ENCODE results near the gene ADAMTSL5.

DNA sequence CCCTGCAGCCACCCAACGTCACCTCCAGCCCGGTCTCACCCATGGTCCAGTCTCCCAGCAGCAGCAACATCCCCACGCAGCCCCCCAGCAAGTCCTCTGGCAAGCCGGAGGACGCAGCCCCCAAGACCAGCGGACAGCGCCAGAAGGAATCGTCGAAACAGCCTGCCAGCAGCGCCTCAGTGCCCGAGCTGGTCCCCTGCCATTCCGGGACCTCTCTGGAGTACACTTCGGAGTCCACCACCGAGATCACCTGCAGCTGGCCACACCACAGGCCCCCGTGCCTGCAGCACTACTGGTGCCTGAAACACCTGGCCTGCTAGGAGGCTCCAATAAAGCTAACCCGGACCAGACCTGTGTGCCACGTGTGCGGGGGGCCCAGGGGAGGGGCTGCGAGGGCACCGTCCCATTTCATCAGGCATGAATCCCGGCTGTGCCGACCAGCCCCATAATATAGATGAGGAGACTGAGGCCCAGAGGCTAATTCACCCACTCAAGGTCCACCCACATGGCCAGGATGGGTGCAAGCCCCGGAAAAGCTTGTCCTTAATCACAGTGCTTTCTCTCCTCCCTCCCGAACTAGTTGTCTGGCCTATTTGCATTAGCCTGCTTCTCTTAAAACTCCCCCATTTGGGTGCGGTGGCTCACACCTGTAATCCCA is 15.1 kb downstream of the ADAMTSL5 start:
- TF ChIP-seq CTCF (conservative IDR thresholded peaks at IDR 0.05 in 1 of 2, IDR thresholded peaks at IDR 0.05 in 1 of 2; ENCODE audit: low read depth in 1 of 2, low read length in 2 of 2) (no peak), EZH2 (IDR thresholded peaks at IDR 0.05; ENCODE audit: low read length, missing control alignments) (no peak)

Measured in fibroblast of lung (primary cell).